ENCODE results near the gene CXCL16.

CXCL16 gene, protein sequence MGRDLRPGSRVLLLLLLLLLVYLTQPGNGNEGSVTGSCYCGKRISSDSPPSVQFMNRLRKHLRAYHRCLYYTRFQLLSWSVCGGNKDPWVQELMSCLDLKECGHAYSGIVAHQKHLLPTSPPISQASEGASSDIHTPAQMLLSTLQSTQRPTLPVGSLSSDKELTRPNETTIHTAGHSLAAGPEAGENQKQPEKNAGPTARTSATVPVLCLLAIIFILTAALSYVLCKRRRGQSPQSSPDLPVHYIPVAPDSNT

DNA sequence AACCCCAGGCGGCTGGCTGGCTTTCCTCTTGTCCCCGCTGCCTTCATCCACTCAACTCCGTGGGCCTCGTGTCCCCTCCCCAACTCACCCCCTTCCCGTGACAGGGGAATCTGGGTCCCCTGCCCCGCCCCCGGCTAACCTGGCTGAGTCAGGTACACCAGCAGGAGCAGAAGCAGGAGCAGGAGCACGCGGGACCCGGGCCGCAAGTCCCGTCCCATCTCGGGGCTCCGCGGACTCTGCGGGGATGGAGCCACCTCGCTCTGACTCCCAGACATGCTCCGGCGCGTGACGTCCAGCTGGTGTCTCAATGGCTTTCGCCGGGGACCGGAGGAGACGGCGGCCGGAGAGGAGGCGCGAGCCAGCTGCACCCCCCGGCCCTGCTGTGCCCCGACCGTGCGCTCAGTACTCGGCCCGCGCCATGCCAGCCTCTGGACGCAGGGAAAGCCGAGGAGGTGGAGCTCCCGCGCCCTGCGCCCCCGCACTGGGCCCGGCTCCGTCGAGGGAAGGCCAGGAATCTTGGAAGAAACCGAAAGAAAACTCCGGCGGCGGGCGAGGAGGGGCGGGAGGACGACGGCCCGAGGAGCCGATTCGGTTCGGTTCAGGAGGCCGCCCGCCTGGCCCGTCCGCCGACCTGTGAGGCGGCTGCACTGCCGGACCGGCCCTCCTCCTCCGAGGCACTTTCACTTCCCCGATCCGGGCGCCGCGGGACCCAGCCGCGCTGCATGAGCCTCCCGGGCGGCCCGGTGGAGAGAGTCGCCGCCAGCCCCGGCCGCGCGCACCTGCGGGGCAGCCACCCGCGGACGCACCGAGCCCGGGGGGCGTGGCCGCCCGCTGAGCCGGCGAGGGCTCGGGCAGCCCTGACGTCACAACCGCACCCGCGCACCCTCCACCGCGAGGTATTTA, at the start of gene CXCL16, which contains the start of gene ZMYND15:
CXCL16 (minus strand) TSS at position 807 of the 903 bp plus-strand sequence; CDS start at position 218, 589 bp downstream.
ZMYND15 (plus strand) TSS at position 712 of the 903 bp plus-strand sequence. CDS start 716 bp downstream, outside the sequence.
- H3K27me3 Mint-ChIP-seq, result no peaks in the 10 kb centered on the region
- H3K4me1 Mint-ChIP-seq (ENCODE audit: low read depth), result peaks cover 17% of the 10 kb centered on the region
- no peaks in the 10 kb centered on the region for H3K36me3 Mint-ChIP-seq
- peak within 1 kb of the TSS; percentile 75 for H3K27ac Mint-ChIP-seq
- no peaks in the 10 kb centered on the region for H3K9me3 Mint-ChIP-seq (ENCODE audit: low read depth)
- peak within 1 kb of the TSS; percentile 85 for H3K4me3 Mint-ChIP-seq

DNA sequence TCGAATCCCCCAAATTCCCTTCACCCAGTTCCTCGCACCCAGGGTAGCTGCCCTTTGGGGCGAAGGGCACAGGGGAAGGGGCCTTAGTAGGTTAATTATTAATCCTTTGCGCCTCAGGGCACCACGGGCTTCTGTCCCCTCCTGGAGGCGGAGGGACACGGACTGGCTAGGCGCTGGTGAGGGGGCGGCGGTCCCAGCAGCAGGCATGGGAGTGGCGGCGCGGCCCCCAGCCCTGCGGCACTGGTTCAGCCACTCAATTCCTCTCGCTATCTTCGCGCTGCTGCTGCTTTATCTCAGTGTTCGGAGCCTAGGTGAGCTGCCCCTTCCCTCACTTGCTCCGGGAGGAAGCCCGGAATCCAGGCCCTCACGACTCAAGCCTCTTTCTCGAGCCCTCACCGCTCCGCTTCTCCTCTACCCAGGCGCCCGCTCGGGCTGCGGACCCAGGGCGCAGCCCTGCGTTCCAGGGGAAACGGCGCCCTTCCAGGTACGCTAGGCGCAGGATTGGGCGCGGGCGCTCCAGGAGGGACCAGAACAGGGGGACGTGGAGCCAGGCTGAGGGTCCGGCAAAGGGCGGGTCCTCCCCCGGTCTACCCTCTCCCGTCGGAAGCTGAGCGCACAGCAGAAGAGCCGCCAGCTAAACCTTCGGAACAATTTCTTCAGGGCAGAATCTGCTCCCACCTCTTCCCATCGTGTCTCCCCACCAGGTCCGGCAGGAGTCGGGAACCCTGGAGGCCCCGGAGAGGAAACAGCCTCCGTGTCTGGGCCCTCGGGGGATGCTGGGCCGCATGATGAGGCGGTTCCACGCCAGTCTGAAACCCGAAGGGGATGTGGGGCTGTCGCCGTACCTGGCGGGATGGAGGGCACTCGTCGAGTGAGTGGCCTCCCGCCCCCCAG, 49.3 kb upstream of the CXCL16 start, which contains the start of gene GLTPD2:
GLTPD2 (plus strand) TSS at position 158 of the 894 bp plus-strand sequence; CDS start at position 206, 48 bp downstream.
- Mint-ChIP-seq H3K9me3 (ENCODE audit: low read depth) (no peaks in the 10 kb centered on the region), H3K36me3 (no peaks in the 10 kb centered on the region), H3K27ac (peak within 1 kb of the TSS; percentile 22), H3K4me3 (peak within 1 kb of the TSS; percentile 71), H3K27me3 (peaks cover 15% of the 10 kb centered on the region), H3K4me1 (ENCODE audit: low read depth) (peaks cover 28% of the 10 kb centered on the region)

DNA sequence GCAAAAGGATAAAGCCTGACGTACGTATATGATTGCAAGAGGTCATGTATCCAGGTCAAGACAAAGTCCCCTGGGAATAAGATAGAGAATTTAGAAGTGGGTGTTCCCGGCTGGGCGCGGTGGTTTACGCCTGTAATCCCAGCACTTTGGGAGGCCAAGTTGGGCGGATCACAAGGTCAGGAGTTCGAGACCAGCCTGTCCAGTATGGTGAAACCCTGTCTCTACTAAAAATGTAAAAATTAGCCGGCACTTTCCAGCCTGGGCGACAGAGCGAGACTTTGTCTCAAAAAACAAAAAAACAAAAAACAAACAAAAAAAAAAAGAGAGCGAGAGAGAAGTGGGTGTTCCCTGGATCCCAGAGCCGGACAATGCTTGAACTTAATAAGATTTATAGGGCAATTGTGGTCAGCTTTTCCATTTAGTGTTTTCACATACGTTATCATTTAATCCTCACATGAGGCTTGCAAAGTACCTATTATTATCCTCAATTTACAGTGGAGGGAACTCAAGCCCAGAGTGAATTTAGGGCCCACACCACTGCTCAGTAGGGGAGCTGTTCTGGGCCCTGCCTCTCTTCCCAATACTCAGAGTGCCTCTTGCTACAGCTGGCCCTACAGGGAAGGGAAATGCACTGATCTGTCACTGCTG, 48.6 kb upstream of the CXCL16 start:
- no peaks in the 10 kb centered on the region for H3K9me3 Mint-ChIP-seq (ENCODE audit: low read depth)
- peaks cover 28% of the 10 kb centered on the region for H3K4me1 Mint-ChIP-seq (ENCODE audit: low read depth)
- H3K36me3 Mint-ChIP-seq, result no peaks in the 10 kb centered on the region
- H3K27me3 Mint-ChIP-seq, result peaks cover 18% of the 10 kb centered on the region
- H3K4me3 Mint-ChIP-seq, result peak overlapping the region; percentile 45
- no peak overlapping the region for H3K27ac Mint-ChIP-seq

DNA sequence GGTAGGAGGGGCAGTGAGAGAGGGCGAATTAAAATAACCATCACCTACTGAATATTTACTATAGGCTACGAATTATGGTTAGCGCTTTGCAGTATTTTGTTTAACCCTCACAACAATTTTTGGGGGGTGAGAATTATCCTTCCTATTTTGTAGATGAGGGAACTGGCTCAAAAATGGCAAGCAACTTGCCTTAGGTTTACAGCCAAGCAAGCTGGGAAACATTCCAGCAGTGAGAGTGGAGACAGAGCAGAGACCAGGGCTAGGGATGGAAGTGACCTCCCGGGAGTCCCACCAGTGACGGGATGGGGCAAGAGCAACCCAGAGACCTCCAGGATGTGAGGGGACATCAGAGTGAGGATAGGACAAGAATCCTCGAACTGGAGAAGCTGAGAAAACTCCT, 46.8 kb upstream of the CXCL16 start:
- no peaks in the 10 kb centered on the region for H3K36me3 Mint-ChIP-seq
- no peaks in the 10 kb centered on the region for H3K9me3 Mint-ChIP-seq (ENCODE audit: low read depth)
- peaks cover 28% of the 10 kb centered on the region for H3K4me1 Mint-ChIP-seq (ENCODE audit: low read depth)
- H3K27me3 Mint-ChIP-seq, result peaks cover 25% of the 10 kb centered on the region
- no peak overlapping the region for H3K27ac Mint-ChIP-seq
- no peak overlapping the region for H3K4me3 Mint-ChIP-seq

DNA sequence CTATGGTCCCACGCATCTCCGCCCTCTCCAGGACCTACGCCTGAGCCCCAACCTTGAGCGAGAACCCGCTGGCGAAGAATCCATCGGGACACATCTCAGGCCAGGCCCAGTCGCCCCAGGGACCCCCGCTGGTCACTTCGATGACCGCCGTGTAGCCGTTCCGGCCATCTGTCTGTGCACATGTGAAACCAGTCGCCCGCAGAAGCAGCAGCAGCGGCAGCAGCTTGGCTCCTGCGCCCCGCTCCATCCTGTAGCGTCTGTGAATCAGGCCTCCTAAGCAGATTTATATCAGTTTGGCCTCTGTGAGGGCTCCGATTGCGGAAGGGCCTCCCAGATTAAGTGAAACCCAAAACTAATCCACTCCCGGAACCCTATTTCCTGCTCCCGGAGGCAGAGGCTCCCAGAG, 46.4 kb upstream of the CXCL16 start, which contains the start of gene VMO1:
VMO1 (minus strand) TSS at position 259 of the 406 bp plus-strand sequence; CDS start at position 247, 12 bp downstream.
- Mint-ChIP-seq H3K27ac (no peak within 1 kb of the TSS), H3K27me3 (peaks cover 25% of the 10 kb centered on the region), H3K9me3 (ENCODE audit: low read depth) (no peaks in the 10 kb centered on the region), H3K4me3 (peak within 1 kb of the TSS; percentile 35), H3K4me1 (ENCODE audit: low read depth) (peaks cover 28% of the 10 kb centered on the region), H3K36me3 (no peaks in the 10 kb centered on the region)

DNA sequence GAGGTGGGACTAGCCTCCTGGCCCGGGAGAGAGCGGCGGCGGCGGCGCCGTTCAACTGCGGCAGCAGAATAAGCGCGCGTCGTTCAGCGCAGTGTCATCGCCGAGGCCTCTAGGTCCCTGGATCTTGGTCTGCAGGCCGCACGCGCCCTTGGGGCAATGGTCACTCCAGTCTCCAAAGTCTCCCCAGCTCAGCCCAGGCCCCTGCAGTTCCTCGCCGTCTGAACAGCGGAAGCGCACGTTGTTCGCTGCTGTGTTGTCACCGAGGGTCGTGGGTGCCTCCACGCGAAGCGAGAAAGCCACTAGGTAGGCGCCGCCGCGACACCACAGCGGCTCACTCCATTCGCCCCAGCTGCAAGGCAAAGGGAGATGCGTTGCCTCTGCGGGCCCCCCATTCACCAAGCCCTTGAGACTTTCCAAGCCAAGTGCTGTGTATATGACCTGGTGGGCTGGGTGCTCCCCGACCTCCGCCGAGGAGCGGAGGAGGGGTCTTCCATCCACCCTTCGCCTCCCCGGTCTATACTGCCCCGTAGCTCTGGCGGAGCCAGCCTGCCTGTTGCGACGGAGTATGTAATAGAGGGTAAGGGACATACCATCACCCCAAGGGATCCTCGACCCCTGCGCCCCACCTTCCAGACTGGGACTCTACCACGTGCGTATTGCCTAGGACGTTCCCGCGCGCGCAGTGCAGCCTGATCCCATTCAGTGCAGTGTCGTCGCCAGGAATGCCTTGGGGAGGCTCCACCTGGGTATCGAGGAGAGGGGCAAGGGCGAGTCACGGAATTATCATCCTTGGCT, 45.8 kb upstream of the CXCL16 start:
- Mint-ChIP-seq H3K4me3 (peak overlapping the region; percentile 35), H3K27ac (no peak overlapping the region), H3K9me3 (ENCODE audit: low read depth) (no peaks in the 10 kb centered on the region), H3K36me3 (no peaks in the 10 kb centered on the region), H3K27me3 (peaks cover 27% of the 10 kb centered on the region), H3K4me1 (ENCODE audit: low read depth) (peaks cover 24% of the 10 kb centered on the region)

DNA sequence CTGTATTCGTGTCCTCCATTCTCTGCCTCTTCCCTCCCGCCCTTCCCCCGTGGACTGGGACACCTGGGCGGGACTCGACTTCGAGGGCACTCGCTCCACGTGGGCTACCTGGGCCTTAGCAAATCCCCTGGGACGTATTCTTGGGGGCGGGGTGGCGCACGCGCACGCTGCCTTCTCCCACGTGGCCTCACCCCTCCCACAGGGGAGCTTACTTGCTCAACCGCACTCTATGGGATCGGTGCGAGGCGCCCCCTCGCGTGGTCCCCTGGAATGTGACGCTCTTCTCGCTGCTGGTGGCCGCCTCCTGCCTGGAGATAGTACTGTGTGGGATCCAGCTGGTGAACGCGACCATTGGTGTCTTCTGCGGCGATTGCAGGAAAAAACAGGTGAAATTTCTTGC, 42.9 kb upstream of the CXCL16 start:
- Mint-ChIP-seq H3K27ac (no peak overlapping the region), H3K4me3 (no peak overlapping the region), H3K9me3 (ENCODE audit: low read depth) (no peaks in the 10 kb centered on the region)

DNA sequence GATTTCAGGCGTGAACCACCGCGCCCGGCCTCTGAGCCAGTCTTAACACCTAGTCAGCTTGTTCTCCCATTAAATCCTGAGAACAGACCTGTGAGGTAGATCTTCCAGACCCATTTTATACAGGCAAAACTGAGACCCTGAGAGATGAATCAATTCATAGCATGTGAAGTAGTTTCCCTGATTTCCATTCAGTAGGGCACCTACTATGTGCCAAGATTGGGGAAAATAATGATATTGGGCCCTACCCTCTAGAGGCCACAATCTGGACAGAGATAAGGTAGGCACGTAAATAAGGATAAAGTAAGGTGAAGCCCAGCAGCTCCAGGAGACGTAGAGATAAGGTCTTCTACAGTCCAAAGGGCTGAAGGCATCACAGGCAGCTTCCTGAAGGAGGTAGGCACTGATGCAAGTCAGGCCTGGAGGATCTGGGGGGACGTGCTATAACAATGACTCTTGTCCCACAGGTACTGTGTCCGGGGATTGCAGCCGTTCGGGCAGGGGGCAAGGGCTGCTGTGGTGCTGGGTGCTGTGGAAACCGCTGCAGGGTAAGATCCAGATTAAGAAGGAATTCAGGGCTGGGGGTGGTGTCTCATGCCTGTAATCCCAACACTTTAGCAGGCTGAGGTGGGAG, 40.7 kb upstream of the CXCL16 start:
- H3K27me3 Mint-ChIP-seq, result peaks cover 24% of the 10 kb centered on the region
- H3K36me3 Mint-ChIP-seq, result no peaks in the 10 kb centered on the region
- H3K9me3 Mint-ChIP-seq (ENCODE audit: low read depth), result no peaks in the 10 kb centered on the region
- no peak overlapping the region for H3K4me3 Mint-ChIP-seq
- no peak overlapping the region for H3K27ac Mint-ChIP-seq
- H3K4me1 Mint-ChIP-seq (ENCODE audit: low read depth), result peaks cover 1% of the 10 kb centered on the region

More for the DNA sequence above, 42.9 kb upstream of the CXCL16 start:
- peaks cover 28% of the 10 kb centered on the region for H3K27me3 Mint-ChIP-seq
- peaks cover 17% of the 10 kb centered on the region for H3K4me1 Mint-ChIP-seq (ENCODE audit: low read depth)
- no peaks in the 10 kb centered on the region for H3K36me3 Mint-ChIP-seq

DNA sequence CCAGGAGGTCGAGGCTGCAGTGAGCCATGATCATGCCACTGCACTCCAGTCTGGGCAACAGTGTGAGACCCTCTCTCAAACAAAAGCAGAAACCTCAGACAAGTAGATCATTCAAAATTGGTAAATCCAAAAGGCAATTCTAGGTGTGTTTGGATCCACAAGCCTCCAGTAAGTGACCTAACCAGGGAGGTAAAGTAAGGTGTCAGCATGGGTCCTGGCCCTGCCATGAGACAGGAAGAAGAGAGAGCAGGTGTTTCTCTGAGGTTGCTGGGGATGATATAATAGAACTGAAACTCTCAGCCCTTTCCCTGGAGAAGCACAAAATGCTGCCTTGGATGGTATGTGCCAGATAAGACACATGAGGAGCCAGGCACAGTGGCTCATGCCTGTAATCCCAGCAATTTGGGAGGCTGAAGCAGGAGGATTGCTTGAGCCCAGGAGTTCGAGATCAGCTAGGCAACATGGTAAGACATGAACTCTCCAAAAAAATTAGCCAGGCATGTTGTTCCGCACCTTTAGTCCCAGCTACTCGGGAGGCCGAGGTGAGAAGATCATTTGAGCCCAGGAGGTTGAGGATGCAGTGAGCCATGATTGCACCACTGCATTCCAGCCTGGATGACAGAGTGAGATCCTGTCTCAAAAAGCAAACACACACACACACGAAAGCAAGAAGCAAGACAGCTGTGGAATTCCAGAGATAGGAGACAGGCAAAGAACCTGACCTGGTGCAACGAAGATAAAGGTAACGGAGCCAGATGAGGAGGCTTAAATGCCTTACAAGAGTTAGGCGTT, 38.4 kb upstream of the CXCL16 start:
- no peak overlapping the region for H3K4me3 Mint-ChIP-seq
- H3K9me3 Mint-ChIP-seq (ENCODE audit: low read depth), result no peaks in the 10 kb centered on the region
- no peak overlapping the region for H3K27ac Mint-ChIP-seq
- peaks cover 20% of the 10 kb centered on the region for H3K27me3 Mint-ChIP-seq
- H3K36me3 Mint-ChIP-seq, result no peaks in the 10 kb centered on the region
- H3K4me1 Mint-ChIP-seq (ENCODE audit: low read depth), result no peaks in the 10 kb centered on the region

DNA sequence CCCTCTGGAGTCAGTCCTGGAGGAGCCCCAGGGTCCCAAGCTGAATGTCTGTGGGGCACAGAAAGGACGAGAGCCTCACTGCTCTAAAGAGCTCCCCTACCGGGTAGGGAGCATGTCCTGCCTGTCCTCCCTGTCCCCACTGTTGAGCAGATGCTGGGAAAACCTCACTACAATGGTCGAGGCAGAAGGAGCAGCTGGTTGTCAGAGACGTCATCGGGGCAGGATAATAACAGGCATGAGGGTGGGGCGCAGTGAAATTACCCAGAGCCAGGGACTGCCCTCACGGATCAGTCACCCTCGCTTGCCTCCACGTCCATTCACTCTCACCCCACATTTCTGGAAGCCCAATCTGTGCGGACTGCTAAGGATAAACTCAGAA, 32.5 kb upstream of the CXCL16 start:
- Mint-ChIP-seq H3K4me1 (ENCODE audit: low read depth) (peaks cover 9% of the 10 kb centered on the region), H3K36me3 (no peaks in the 10 kb centered on the region), H3K27me3 (peaks cover 4% of the 10 kb centered on the region), H3K4me3 (no peak overlapping the region), H3K9me3 (ENCODE audit: low read depth) (no peaks in the 10 kb centered on the region), H3K27ac (no peak overlapping the region)

DNA sequence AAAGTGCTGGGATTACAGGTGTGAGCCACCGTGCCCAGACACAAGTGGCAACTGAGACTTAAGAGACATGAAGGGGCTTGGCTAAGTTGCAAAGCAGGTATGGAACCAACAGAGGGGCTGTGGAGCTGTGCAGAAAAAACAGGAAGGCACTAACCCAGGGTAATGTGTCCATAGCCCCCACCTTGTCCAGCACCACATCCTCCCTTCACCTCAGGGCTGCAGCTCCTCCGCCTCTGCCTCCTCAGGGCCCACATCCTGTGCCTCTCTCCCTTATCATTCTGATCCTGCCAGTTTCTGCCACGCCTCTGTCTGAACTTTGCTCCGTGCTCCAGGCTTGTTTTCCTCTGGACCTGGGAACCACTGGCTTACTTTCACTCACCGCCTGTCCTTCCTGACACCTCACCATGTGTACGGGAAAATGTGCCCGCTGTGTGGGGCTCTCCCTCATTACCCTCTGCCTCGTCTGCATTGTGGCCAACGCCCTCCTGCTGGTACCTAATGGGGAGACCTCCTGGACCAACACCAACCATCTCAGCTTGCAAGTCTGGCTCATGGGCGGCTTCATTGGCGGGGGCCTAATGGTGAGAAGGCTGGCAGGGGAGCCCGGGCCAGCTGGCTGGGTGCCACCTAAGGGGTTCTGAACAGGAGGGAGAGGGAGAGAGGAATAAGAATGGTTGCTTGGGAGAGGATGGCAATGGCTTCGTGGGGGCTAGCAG, 31.9 kb upstream of the CXCL16 start, which contains the start of gene TM4SF5:
TM4SF5 (plus strand) TSS at position 368 of the 716 bp plus-strand sequence; CDS start at position 405, 37 bp downstream.
- H3K27me3 Mint-ChIP-seq, result peaks cover 4% of the 10 kb centered on the region
- peaks cover 9% of the 10 kb centered on the region for H3K4me1 Mint-ChIP-seq (ENCODE audit: low read depth)
- H3K36me3 Mint-ChIP-seq, result no peaks in the 10 kb centered on the region
- H3K9me3 Mint-ChIP-seq (ENCODE audit: low read depth), result no peaks in the 10 kb centered on the region
- H3K27ac Mint-ChIP-seq, result no peak within 1 kb of the TSS
- no peak within 1 kb of the TSS for H3K4me3 Mint-ChIP-seq

DNA sequence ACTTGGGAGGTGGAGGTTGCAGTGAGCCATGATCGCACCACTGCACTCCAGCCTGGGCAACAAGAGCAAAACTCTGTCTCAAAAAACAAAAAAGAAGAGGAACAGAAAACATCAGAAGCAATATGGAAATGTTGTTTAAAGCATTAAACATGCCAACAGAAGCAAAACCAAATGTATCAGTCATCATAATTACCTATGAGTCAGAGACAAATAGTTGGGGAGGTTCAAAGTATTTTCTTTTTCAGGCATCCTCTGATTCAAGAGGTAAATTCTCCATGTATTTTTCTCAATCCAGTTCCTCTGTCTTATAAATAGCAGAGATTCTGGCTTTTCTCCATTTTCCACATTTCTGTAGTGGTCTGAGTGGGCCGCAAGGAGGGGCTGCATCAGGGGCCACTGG, 29.9 kb upstream of the CXCL16 start:
- Mint-ChIP-seq H3K36me3 (no peaks in the 10 kb centered on the region), H3K27me3 (peaks cover 3% of the 10 kb centered on the region), H3K4me1 (ENCODE audit: low read depth) (peaks cover 9% of the 10 kb centered on the region), H3K27ac (no peak overlapping the region), H3K9me3 (ENCODE audit: low read depth) (no peaks in the 10 kb centered on the region), H3K4me3 (no peak overlapping the region)
